Kidney capillary endothelial cell (primary cell): ENCODE measurements around the gene GPC1.
"Not testable (repeated sequence)": the region's sequence is repeated elsewhere in the genome, so short reads cannot be mapped to it uniquely, and the experiment has no call there.

ENCODE experiments used
- DNase-seq: peaks from one replicate; pipeline ENCODE4 v3.0.0-alpha.2; 2018; ENCODE audit warnings: low spot score

GPC1 gene

GRCh38 chr2:240467149-240467642, 31.7 kb downstream of the GPC1 start:
- DNase-seq, result no peak

DNA sequence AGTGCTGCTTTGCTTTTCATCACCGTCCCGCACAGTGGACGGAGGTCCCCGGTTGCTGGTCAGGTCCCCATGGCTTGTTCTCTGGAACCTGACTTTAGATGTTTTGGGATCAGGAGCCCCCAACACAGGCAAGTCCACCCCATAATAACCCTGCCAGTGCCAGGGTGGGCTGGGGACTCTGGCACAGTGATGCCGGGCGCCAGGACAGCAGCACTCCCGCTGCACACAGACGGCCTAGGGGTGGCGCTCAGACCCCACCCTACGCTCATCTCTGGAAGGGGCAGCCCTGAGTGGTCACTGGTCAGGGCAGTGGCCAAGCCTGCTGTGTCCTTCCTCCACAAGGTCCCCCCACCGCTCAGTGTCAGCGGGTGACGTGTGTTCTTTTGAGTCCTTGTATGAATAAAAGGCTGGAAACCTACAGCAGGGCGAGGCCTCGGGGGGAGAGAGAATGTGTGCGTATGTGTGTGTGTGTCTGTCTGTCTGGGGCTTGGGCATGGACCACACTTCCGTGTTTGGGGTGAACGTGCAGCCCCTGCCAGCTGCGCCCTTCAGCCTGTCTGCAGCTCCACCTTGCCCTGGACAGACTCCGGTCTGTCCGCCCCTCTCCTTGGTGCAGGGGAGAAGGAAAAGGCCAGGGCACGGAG, 32.3 kb downstream of the GPC1 start:
- no peak for DNase-seq

GRCh38 chr2:240468303-240469238, 33.1 kb downstream of the GPC1 start:
- DNase-seq, result no peak

DNA sequence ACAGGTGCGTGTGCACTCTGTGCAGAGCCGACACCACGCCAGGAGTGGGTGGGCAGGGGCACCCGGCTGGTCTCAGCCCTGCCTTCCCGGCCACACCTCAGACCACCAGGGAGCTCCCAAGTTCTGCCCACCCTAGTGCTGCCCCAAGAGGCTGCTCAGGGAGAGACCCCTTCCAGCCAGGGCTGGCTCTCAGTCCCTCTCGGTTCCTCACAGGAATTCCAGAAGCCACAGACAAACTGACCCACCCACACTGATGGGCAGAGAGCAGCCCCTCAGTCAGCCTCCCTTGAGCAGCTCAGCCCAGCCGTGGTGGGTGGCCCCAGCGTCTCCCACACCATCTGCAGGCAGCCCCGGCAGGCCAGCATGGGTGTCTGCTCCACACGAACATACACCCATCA, 33.8 kb downstream of the GPC1 start:
- DNase-seq, result no peak

DNA sequence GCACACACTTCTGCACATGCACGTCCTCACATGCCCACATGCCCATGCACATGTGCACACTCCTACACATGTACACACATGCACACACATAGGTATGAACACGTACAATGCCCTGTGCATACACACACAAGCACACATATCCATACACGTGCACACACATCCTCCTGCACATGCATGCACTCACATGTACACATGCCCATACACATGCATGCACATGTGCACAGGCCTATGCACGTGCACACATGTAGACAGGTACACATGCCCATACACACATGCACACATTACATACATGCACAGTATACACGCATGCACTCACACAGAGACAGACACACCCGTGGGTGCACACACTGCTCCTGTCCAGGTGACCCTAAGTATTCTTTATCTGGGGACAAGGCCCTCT, 34.3 kb downstream of the GPC1 start:
- no peak for DNase-seq

GRCh38 chr2:240472078-240472790, 36.8 kb downstream of the GPC1 start:
- no peak for DNase-seq

- DNase-seq, result no peak
Measured at GRCh38 chr2:240473211-240473610, 37.7 kb downstream of the GPC1 start.

- DNase-seq, result no peak
Measured at GRCh38 chr2:240477916-240478315, 42.5 kb downstream of the GPC1 start.

- DNase-seq, result no peak
Measured at GRCh38 chr2:240478346-240479110, 43.1 kb downstream of the GPC1 start.

- DNase-seq, result no peak
Measured at GRCh38 chr2:240479111-240479501, 43.6 kb downstream of the GPC1 start.

GRCh38 chr2:240480834-240481623, 45.6 kb downstream of the GPC1 start:
- no peak for DNase-seq

DNA sequence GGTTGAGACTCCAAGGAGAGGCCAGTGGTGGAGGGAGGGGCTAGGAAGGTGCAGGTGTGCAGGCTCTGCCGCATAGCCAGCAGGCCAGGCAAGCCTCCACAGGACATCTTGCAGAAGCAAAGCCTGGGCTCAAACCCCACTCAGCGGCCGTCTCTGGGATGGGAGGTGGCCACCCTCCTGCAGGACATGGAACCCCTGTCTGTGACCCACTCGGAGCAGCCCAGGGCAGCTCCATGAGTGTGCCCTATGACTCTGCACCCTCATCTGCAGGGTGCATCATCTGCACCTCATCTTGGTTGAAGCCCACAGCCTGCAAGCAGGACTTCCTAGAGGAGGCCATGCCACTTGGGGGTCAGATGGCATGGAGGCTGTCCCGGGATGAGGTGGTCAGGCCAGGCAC, 46.3 kb downstream of the GPC1 start:
- no peak for DNase-seq

- no peak for DNase-seq
Measured at GRCh38 chr2:240482141-240482540, 46.7 kb downstream of the GPC1 start.

GRCh38 chr2:240491483-240491882, 56.0 kb downstream of the GPC1 start:
- DNase-seq, result no peak

DNA sequence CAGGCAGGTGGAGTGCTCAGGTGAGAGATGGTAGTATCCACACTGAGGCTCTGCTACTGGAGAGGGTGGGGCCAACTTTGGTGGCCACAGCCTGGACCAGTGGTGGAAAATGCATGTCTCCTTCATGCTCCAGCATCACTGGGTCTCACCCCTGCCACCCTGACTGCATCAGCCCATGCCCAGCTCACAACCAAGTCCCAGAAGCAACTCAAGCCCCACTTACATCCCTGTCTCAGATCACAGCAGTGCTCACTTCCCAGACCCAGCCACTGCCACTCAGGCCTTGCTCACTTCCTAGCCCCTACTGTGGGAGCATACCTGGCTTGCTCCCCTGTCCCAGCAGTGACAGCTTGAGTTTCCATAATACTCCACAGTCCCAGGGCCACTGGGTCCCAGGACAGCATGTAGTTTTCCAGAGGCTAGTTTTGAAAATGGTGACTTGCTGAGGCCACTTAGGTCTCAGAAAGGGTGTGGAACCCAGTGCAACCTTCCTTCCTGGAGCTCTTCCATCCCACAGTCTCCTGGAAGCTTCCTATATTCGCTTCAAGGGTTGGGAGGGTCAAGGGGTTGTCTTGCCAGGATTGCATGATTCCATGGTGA, 58.8 kb downstream of the GPC1 start:
- DNase-seq, result no peak

- not testable (repeated sequence) for DNase-seq
Measured at GRCh38 chr2:240494942-240495341, 59.5 kb downstream of the GPC1 start.

DNA sequence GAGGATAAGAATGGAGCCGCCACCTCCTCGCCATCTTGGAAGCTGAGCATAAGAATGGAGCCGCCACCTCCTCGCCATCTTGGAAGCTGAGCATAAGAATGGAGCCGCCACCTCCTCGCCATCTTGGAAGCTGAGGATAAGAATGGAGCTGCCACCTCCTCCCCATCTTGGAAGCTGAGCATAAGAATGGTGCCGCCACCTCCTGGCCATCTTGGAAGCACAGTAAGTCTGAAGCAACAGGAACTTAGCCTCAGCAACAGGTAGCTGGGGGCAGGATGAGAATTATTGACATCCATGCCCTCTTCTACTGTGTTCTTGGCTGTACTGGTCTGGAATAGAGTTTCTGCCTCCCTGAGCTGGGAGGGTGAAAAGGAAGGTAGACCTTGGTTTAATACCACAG, 61.6 kb downstream of the GPC1 start:
- DNase-seq, result peak; percentile 6

DNA sequence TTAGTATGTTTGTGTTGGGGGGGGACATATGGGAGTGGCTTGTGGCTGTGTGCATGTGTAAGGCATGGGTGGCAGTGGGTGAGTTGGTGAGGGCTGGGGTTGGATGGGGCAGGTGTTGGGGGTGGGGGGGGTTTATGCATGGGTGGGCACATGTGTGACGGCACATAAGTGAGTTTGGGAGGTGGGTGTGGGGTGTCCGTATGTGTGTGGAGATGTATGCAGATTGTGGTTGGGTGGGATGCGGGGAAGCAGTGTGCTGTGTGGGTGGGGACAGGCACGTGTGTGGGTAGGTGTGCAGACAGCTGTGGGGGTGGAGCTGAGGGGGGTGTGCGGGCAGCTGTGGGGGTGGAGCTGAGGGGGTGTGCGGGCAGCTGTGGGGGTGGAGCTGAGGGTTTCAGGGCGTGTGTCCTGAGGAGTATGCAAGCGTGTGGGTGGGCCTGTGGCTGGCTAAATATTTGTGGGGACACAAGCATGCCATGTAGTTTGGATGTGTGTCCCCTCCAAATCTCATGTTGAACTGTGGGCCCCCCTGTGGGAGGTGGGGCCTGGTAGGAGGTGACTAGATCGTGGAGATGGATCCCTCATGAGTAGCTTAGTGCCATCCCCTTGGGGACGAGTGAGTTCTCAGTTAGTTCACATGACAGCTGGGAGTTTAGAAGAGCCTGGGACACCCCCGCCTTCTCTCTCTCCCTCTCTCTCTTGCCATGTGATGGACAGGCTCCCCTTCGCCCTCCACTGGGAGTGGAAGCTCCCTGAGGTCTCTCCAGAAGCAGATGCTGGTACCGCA, 62.9 kb downstream of the GPC1 start:
- no peak for DNase-seq

- no peak for DNase-seq
Measured at GRCh38 chr2:240498958-240499260, 63.4 kb downstream of the GPC1 start.
